ENCODE data around the gene HCN3.
A peak's percentile ranks its signal among the peaks of the same experiment; 100 is the strongest.
"Not testable (repeated sequence)": the region's sequence is repeated elsewhere in the genome, so short reads cannot be mapped to it uniquely, and the experiment has no call there.

HCN3 gene

GRCh38 chr1:155277070-155277901 lies at the start of gene HCN3:
Gene HCN3 (plus strand): TSS chr1:155277463. CDS start chr1:155277591, 128 bp downstream.
- DNase-seq: peak; percentile 100

GRCh38 chr1:155228096-155228427 lies 49.2 kb upstream of the HCN3 start:
- DNase-seq: no peak

GRCh38 chr1:155231302-155231701 lies 46.0 kb upstream of the HCN3 start:
- not testable (repeated sequence) for DNase-seq

- not testable (repeated sequence) for DNase-seq
These were observed 45.0 kb upstream of the HCN3 start for GRCh38 chr1:155232001-155232978.

- DNase-seq: not testable (repeated sequence)
These were observed 43.8 kb upstream of the HCN3 start for GRCh38 chr1:155233502-155233901.

- DNase-seq: not testable (repeated sequence)
These were observed 41.9 kb upstream of the HCN3 start for GRCh38 chr1:155235375-155235774.

GRCh38 chr1:155236451-155236850 lies 40.8 kb upstream of the HCN3 start:
- DNase-seq: no peak

- peak; percentile 96 for DNase-seq
These were observed 36.1 kb upstream of the HCN3 start for GRCh38 chr1:155241069-155241679.

GRCh38 chr1:155241841-155242264 lies 35.4 kb upstream of the HCN3 start:
- DNase-seq: no peak

GRCh38 chr1:155242805-155243358 lies 34.4 kb upstream of the HCN3 start:
- DNase-seq: no peak

GRCh38 chr1:155244368-155245162 lies 32.7 kb upstream of the HCN3 start:
- peak; percentile 100 for DNase-seq

GRCh38 chr1:155245163-155245524 lies 32.1 kb upstream of the HCN3 start:
- DNase-seq: no peak

- not testable (repeated sequence) for DNase-seq
These were observed 30.5 kb upstream of the HCN3 start for GRCh38 chr1:155246796-155247195.

- DNase-seq: no peak
These were observed 29.4 kb upstream of the HCN3 start for GRCh38 chr1:155247667-155248553.

- no peak for DNase-seq
These were observed 27.0 kb upstream of the HCN3 start for GRCh38 chr1:155250246-155250632.

- peak; percentile 98 for DNase-seq
These were observed 26.4 kb upstream of the HCN3 start for GRCh38 chr1:155250633-155251449.

GRCh38 chr1:155251566-155251965 lies 25.7 kb upstream of the HCN3 start:
- DNase-seq: no peak

- no peak for DNase-seq
These were observed 24.1 kb upstream of the HCN3 start for GRCh38 chr1:155253208-155253607.

- no peak for DNase-seq
These were observed 23.5 kb upstream of the HCN3 start for GRCh38 chr1:155253797-155254196.

- no peak for DNase-seq
These were observed 23.0 kb upstream of the HCN3 start for GRCh38 chr1:155254228-155254713.
